ENCODE results near the gene CLDN14. TPM values are rescaled to one million over a fixed set of nuclear protein-coding genes. Genes with fewer than 3 reads are reported as not detected.

The CLDN14 gene
- total RNA-seq, 4 donors from 2014 or later: 0.20 TPM; not detected in 3

DNA sequence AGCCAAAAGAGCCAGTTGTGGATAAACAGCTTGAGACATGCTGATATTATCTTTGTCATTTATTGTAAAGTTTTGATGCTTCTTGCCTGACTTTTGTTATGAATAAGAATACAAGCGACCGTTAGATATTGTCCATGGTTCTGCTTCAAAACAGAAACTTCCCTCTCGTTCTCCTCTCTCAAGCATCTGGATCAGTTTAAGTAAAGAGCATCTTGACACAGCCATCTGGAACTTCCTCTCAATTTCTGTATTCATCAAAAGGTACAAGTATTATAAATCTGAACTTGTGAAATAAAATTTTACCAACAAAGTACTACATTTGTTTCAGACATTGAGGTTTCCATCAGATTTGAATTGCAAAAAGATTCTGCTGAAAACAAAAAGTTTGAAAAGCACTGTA lies 36.4 kb upstream of the CLDN14 start:
- intact Hi-C loops (cut with DNase I; ENCODE audit: low total_unique reads): no loop called here
- no peak for ATAC-seq
- in situ Hi-C loops (cut with MboI; ENCODE audit: low sequenced_read_pairs in 4 of 4): loop anchor here in 1 of 4 donors (25.0 kb wide), 1 partner anchor 421 kb away; no protein-coding TSS in a partner anchor
- no peaks in the 10 kb centered on the region for H3K9me3 ChIP-seq
- H3K36me3 ChIP-seq: no peaks in the 10 kb centered on the region
- no peak for TF ChIP-seq POLR2A (IDR thresholded peaks at IDR 0.05)
- TF ChIP-seq, protein P1, sequence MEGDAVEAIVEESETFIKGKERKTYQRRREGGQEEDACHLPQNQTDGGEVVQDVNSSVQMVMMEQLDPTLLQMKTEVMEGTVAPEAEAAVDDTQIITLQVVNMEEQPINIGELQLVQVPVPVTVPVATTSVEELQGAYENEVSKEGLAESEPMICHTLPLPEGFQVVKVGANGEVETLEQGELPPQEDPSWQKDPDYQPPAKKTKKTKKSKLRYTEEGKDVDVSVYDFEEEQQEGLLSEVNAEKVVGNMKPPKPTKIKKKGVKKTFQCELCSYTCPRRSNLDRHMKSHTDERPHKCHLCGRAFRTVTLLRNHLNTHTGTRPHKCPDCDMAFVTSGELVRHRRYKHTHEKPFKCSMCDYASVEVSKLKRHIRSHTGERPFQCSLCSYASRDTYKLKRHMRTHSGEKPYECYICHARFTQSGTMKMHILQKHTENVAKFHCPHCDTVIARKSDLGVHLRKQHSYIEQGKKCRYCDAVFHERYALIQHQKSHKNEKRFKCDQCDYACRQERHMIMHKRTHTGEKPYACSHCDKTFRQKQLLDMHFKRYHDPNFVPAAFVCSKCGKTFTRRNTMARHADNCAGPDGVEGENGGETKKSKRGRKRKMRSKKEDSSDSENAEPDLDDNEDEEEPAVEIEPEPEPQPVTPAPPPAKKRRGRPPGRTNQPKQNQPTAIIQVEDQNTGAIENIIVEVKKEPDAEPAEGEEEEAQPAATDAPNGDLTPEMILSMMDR (IDR thresholded peaks at IDR 0.05 in 4 of 5, conservative IDR thresholded peaks at IDR 0.05 in 1 of 5): no peak
- no peak for DNase-seq
- no peaks in the 10 kb centered on the region for H3K4me1 ChIP-seq
- H3K4me3 ChIP-seq: no peak overlapping the region
- H3K27ac ChIP-seq: no peak overlapping the region
- H3K27me3 ChIP-seq: no peaks in the 10 kb centered on the region

DNA sequence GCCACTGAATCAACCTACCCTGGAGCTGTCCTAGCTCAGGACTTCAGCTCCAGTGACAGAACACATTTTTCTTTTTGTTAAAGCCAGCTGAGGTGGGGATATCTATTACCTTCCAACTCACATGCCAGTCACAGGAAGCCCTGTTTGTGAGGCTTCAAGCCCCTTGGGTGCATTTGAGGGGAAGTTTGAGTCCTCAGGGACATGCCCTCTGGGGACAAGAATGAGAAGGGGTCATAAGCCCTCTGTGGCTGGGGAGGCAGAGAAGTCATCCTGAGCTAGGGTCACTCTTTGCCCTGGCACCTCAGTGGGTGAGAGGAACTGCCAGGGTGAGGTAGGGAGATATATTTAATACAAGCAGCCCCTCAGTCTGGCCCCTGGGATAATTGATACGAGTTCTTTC lies 33.5 kb upstream of the CLDN14 start:
- H3K36me3 ChIP-seq: no peaks in the 10 kb centered on the region
- H3K27me3 ChIP-seq: no peaks in the 10 kb centered on the region
- intact Hi-C loops (cut with DNase I; ENCODE audit: low total_unique reads) (no loop called here), in situ Hi-C loops (cut with MboI; ENCODE audit: low sequenced_read_pairs in 4 of 4) (loop anchor here in 1 of 4 donors (25.0 kb wide), 1 partner anchor 424 kb away; no protein-coding TSS in a partner anchor)
- TF ChIP-seq POLR2A (IDR thresholded peaks at IDR 0.05): no peak
- TF ChIP-seq, protein P1 (IDR thresholded peaks at IDR 0.05 in 4 of 5, conservative IDR thresholded peaks at IDR 0.05 in 1 of 5): no peak
- no peaks in the 10 kb centered on the region for H3K4me1 ChIP-seq
- no peak overlapping the region for H3K27ac ChIP-seq
- DNase-seq: no peak
- H3K9me3 ChIP-seq: no peaks in the 10 kb centered on the region
- no peak overlapping the region for H3K4me3 ChIP-seq
- no peak for ATAC-seq

DNA sequence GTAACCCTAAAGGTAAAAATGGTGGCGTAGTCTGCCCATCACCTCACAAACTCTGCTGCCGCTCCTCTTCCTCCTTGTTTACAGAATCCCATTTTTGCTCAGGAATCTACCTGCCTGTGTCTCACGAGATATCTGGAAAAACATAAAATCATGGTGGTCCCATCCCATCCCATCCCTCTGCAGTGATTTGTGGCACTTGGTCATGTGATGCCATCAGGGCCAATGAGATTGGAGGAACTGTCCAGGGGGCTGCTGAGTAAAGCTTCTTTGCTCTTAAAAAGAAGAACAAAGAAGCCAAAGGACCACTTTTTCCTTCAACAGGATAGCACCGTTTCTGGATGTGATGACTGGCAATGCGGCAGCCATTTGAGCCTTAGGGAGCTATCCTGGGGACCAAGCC lies 33.0 kb upstream of the CLDN14 start:
- H3K4me1 ChIP-seq: no peaks in the 10 kb centered on the region
- no peaks in the 10 kb centered on the region for H3K9me3 ChIP-seq
- H3K4me3 ChIP-seq: no peak overlapping the region
- no peaks in the 10 kb centered on the region for H3K36me3 ChIP-seq
- no peaks in the 10 kb centered on the region for H3K27me3 ChIP-seq
- intact Hi-C loops (cut with DNase I; ENCODE audit: low total_unique reads) (no loop called here), in situ Hi-C loops (cut with MboI; ENCODE audit: low sequenced_read_pairs in 4 of 4) (loop anchor here in 1 of 4 donors (25.0 kb wide), 1 partner anchor 424 kb away; no protein-coding TSS in a partner anchor)
- H3K27ac ChIP-seq: no peak overlapping the region
- ATAC-seq (no peak), DNase-seq (no peak)
- no peak for TF ChIP-seq POLR2A (IDR thresholded peaks at IDR 0.05)
- TF ChIP-seq, protein P1 (IDR thresholded peaks at IDR 0.05 in 4 of 5, conservative IDR thresholded peaks at IDR 0.05 in 1 of 5): no peak

DNA sequence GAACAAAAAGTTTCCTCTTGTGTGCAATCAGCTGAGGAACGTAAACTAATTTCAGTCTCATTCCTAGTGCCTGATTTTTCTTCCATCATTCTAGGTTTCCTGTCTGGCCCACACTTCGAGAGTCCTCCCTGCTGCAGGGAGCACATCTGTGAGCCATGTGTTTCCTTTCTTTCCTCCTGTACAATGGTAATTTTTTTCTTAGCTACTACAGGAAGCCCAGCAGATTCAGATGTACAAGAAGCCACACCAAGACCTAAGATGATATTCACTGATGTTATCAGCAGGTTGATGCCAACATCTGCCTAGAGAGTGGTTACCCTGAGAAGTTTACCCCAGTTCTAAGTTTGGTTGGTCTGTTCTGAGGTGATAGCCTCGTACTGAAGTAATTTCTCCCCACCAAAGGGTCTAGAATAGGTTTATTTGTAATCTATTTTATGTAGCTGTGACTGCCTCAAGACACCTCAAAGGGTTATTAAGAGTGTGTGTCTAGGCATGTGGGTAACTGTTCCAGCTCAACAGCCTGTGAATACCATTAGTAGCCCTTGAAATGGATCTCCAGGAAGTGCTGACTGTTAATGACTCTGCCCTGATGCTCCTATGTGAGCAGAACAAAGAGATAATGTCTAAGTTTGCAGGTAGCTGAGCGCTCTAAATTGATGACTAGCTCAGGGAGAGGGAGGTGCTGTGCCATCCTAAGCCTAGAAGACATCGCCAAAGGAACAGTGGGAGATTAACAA lies 31.7 kb upstream of the CLDN14 start:
- Histone ChIP-seq H3K27ac (no peak overlapping the region), H3K4me3 (no peak overlapping the region), H3K9me3 (no peaks in the 10 kb centered on the region), H3K4me1 (no peaks in the 10 kb centered on the region), H3K27me3 (no peaks in the 10 kb centered on the region), H3K36me3 (no peaks in the 10 kb centered on the region)
- DNase-seq (no peak), ATAC-seq (no peak)
- intact Hi-C loops (cut with DNase I; ENCODE audit: low total_unique reads): no loop called here
- in situ Hi-C loops (cut with MboI; ENCODE audit: low sequenced_read_pairs in 4 of 4): loop anchor here in 1 of 4 donors (25.0 kb wide), 1 partner anchor 426 kb away; no protein-coding TSS in a partner anchor
- no peak for TF ChIP-seq POLR2A (IDR thresholded peaks at IDR 0.05)
- TF ChIP-seq, protein P1 (IDR thresholded peaks at IDR 0.05 in 4 of 5, conservative IDR thresholded peaks at IDR 0.05 in 1 of 5): no peak

All from gastrocnemius medialis (tissue), 4 donors.